Stimulated activated CD4-positive, alpha-beta T cell treated with anti-CD3 and anti-CD28 coated beads, TNF-alpha, amount 100 ng/mL, for 4 hours (primary cell): ENCODE data around the gene IL1A.

Experiments used
- DNase-seq, 3 experiments: peaks; one replicate each; pipeline ENCODE4 v3.0.0-alpha.2; 2020; ENCODE audit warnings: low read depth in 3 of 3

The IL1A gene

DNA sequence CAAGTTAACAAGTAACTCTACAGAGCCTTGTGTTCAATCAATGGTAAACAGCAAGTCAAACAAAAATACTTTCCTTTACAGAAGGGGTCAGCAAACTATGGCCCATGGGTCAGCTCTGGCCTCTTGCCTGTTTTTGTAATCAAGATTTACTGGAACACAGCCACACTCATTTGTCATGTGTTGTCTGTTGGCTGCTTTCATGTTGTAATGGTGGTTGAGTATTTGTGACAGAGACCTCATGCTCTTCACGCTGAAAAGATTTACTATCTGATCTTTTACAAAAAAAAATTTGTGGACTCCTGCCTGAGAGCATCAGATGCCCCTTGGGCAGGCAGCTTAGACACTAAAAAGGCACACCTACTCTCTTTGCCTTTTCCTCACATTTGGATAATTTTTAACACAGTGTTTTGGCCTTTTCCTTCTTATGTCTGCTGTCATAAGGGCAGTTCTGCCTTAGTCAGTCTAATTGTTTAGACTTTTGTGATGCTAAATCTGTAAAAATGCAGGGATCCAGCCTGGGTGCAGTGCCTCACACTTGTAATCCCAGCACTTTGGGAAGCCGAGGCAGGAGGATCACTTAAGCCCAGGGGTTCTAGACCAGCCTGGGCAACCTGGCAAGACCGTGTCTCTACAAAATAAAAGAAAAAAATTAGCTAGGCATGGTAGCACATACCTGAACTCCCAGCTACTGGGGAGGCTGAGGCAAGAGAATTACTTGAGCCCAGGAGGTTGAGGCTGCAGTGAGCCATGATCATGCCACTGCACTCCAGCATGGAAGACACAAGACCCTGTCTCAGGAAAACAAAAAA lies 34.0 kb upstream of the IL1A start:
- DNase-seq = no peak

DNA sequence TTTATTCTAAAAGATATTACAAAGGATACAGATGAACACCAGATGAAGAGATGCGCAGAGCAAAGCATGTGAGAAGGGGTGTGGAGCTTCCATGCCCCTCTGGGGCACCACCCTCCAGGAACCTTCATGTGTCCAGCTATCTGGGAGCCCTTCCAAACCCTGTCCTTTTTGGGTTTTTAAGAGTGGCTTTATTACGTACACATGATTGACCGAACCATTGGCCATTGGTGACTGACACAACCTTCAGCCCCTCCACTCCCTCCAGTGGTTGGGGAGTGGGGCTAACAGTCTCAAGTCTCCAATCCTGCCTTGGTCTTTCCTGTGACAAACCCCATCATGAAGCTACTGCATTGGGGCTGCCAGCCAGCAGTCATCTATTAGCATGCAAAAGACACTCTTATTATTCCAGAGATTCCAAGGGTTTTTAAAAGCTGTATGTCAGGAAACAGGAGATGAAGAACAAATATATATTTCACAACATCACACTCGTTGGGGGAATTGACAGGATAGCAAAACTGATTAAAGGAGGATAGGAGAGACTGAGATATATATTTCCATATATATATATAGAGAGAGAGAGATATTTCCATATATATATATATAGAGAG lies 32.9 kb upstream of the IL1A start:
- DNase-seq = no peak

DNA sequence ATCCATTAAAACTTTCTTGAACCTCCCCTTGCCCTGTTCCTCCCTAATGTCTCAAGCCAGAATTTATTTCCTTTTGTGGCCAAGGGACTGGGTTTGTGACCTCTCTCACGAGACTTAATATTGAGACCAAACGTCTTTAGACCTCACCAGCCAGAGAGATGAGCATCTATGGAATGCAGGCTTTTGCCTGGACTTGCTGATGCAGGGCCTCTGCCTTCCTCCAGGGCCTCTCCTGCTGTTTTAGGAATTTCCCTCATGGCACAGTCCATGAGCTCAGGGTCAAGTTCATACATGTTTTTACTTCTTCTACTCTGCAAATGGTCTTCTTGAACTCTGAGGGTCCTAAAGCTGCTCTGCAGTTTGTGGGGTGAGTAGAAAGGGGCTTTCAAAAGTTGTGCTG lies 30.0 kb upstream of the IL1A start:
- DNase-seq = no peak

DNA sequence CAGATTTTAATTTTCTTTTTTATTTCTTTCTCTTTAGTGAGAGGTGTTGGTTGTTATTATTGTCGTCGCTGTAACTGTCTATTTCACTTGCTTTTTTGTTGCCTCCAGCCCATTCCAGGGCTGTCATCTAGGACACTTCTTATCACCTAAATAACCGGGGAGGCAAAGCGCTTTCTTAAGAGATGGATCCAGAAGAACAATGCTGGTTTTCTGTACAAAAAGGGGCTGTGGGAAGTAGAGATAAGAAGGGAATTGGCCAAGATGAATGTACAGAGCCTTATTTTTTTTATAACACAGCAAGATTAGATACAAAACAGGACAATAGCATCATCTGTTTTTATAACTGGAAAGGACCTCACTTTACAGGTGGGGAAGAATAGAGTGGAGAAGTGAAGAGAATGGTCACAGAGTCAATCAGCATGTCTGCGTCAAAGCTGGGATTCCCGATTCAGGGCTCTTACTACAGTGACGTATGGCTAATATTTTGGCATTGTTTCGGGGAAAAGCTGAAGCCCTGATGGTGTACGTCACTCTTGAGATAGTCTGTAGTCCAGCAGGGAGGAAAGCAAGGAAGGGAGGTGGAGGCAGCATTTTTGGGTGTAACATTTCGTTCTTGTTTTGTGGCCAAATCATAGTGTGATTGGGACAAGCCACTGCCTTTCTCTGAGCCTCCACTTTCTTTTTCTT lies 29.1 kb upstream of the IL1A start:
- no peak for DNase-seq

DNA sequence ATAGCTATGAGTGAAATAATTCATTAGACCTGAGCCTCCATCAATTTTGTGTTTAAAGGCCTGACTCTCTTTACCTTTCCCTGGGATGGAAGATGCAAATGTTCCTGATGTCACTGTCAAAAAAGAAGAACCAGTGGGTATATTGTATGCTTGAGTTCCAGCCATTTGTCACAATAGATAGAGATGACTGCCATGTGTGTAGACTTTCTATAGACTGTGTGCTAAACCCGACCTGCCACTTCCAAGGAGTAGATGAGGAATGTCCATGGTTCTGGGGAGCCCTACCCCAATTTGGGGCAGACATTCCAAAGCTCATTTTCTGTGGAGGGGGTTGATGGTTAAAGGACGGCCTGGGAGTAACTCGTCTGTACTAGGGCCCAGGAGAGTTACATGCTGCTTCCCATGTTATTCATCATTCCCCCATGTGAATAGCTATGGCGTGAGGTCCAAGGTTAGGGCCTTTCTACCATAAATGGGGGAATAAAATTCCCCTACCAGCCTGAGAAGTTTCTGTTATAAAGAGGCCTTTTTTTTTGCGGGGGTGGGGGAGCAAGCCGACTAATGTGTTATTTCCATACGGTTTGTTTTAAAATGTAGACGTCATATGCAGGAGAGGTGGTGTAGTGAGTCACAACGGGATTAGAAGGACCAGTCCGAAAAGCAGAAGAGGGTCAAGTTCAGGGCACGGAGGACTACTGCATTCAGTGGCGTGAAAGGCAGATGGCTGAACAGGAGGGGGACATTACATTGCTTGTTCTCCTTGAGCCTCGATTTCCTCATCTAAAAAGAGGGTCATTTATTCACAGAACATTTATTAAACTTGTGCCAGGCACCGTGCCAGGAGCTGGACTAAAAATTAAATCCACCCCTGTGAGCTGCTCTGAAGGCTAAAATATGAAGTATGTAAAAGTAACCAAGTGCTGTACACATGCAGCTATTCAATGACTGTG lies 28.3 kb upstream of the IL1A start:
- DNase-seq = no peak

DNA sequence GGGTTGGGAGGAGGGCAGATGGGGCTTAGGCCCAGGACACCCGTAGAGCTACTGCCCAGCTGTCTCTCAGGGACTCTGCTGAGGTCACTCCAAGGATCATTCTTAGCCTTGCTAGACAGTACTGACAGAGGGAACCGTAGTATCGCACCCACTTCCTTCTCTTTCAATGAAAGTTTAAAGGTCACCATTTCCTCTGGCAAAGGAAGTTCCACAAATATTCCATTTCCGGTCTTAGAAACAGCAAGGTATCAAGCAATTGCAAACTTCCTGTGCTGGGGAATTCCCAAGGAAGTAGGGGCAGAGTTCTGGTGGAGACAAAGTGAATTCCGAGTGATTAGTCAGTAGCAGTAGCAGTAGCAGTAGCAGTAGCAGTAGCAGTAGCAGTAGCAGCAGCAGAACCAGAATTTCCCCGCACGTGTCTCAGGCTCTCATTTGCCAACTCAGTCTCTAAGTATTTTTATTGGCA lies 27.6 kb upstream of the IL1A start:
- DNase-seq = no peak

DNA sequence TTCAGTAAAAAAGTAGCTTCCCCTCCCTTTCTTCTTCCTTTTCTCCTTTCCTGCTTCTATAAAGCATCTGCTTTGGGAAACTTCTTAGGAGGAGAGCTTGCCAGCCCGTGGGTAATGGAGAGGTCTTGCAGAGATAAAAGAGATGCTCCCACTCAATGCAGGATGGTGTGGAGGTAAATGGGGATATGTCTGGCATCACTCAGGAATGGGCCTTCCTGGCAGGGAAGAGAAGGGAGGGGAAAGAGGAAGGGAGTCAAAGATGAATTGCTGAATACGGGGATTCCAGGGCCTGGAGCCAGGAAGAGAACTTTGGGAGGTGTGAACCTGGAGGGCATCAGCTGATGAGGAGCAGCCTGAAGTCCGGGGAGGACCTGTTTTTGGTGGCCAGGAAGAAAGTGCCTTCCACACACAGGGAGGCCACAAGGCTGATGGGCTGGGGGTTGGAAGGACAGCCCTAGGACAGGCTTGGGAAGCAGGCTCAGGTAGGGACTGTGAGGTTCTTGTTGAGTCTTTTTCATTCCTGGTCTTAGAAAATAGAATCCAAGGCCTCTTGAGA lies 27.1 kb upstream of the IL1A start:
- DNase-seq = no peak

DNA sequence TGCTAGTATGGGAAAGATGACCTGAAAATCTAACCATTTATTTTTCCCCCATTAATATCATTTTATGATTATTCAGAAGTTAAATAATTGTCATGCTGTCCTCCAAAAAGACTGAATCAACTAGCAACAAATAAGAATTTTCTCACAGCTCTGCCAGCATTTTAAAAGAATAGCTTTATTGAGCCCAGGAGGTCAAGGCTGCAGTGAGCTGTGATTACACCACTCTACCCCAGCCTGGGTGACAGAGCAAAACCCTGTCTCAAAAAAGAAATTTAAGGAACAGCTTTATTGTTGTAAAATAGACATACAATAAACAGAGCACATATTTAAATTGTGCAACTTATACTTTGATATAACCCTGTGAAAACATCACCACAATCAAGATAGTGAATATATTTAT lies 24.8 kb upstream of the IL1A start:
- no peak for DNase-seq

DNA sequence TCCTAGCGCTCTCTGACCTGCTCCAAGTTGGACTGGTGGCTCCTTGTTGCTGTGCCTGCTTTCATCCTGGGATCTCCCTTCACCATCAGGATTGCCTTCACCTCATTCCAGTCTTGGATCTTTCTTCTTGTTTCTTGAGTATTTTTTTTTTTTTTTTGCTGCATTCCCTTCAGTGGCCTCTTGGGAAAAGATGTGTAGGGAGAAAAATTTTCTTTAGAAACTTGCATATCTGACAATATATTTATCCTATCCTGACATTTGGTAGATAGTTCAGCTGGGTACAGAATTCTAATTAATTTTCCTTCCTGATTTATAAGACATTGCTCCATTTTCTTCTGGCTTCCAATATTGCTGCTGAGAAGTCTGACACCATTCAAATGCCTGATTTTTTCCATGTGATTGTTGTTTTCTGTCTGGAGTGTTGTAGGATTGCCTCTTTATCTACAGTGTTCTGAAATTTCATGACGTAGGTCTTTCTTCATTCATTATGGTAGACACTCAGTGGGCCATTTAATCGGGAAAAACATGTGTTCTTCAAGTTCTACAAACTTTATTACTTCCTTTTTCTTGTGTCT lies 23.0 kb upstream of the IL1A start:
- no peak for DNase-seq

DNA sequence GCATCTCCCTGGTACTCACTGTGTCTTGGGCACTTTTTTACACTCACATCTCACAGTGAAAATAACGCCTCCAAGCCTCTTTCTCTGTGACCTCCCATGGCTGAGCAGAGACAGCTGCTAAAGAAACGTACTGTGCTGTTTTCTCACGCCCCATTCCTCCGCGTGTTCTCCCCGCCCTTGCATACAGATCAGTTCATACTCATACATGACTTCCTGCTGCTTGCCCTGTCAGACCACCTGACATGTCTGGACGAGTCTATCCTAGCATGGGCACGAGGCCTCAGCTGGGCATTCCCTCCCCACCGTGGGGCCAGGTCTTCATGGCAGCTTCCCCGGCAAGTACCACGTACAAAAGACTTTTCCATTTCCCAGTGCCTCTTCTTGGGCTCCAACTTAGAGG lies 21.2 kb upstream of the IL1A start:
- no peak for DNase-seq

DNA sequence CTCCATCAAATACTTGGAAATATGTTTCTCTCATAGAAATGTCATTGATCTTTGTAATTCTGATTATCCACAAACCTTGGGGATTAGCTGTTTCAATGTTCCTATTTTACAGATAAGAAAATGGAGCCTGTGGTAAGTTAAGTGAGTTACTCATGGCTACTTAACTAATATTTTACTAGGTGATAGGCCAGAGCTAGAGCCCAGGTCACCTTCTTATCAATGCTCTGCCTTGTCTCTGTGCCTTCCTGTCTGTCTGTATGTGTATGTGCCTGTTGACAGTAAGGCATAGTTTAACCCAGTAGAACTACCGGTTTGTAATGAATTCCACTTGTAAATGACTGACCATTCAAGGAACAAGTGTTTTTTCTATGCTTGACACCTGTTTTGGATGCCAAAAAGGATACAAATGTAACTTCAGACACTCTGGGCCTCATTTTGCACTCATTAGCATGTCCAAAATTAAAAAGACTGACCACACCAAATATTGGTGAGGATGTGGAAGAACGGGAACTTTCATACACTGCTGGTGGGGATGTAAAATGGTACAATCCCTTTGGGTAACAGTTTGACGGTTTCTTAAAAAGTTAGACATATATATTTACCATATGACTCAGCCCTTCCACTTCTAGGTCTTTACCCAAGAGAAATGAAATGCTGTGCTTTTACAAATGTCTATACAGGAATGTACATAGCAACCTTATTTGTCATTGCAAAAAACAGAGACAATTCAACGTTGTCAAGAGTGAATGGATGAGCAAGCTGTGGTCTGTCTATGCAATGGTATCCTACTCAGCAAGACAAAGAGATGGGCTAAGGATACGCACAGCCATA lies 19.6 kb upstream of the IL1A start:
- no peak for DNase-seq

DNA sequence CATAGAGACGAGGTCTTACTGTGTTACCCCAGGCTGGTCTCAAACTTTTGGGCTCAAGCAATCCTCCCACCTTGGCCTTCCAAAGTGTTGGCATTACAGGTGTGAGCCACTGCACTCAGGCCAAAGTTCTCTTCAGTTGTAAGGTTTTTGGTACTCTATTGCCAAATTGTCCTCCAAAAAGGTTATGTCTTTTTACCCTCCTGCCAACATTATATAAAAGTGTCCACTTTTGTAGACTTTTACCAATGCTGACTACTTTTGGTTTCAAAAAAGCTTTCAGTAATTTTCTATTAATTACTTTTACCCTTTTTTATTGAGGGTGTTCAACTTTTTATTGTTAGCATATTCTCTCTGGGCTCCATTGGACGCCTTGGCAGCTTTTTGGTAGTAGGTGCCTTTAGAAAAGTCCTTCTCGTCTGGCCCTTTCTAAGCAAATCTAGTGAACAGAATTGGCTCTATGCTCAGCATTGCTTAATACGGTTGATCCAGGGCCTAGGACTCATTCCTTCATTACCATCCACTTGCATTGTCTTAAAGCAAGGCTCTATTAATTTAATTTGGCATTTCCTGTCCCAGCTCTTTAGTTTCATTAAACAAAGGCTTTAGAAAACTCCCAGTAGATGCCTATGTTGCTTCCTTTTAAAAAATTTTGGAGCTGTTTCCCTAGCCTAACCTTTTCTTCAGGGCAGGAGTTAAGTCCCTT lies 16.7 kb upstream of the IL1A start:
- DNase-seq = no peak

DNA sequence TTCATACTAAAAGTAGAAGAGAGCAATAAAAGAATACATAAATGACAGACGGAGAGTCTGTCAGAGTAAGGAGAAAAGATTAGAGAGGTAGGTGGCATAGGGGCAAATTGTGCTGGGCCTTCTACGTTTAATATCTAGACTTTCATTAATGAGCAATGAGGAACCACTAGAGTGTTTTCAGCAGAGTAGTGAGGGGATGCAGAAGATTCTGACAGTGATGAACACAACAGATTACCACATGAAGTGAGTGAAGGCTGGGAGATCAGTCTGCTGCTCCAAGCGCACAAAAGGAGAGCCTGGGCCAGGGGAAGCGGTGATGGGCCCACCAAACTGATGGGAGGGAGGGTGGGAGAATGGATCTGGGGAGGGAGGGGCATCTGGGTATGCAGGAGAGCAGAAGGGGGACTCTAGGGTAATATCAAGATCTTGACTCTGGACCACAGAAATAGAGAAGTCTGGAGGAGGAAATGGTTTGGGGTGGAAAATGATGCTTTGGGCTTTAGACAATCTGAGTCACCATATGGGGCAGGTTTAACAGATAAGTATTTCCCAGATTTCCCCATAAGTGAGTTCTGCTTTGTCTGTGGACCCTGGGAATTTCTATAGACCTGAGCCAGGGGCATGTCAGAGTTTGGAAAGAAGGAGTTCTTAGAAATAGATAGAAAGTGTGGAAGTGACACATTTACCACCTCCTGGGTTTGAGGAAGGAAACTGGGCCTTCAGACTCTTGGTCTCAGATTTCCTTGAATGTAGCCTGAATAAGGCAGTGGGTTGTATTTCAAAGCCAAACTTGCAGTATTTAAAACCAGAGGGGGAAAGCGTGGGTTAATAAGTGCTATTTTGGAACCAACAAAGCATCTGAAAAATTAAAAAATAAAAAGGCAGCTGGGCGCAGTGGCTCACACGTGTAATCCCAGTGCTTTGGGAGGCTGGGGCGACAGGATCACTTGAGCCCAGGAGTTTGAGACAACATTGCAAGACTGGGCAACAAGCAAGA lies 15.0 kb upstream of the IL1A start:
- no peak for DNase-seq

DNA sequence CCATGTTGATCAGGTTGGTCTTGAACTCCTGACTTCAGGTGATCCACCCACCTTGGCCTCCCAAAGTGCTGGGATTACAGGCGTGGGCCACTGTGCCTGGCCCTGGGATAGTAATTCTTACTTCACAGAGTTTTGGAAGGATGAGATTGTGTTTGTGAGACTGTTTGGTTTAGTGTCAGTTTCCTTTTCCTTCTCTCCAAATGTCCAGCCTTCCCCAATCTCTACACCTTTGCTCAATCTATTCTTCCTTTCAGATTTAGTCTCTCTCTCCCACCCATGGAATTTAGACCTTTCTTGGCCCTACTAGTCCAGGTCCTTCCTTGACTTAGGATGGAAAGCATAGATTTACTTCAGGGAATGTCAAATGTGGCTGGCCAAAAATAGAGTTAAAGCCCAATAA lies 12.2 kb upstream of the IL1A start:
- DNase-seq = no peak

DNA sequence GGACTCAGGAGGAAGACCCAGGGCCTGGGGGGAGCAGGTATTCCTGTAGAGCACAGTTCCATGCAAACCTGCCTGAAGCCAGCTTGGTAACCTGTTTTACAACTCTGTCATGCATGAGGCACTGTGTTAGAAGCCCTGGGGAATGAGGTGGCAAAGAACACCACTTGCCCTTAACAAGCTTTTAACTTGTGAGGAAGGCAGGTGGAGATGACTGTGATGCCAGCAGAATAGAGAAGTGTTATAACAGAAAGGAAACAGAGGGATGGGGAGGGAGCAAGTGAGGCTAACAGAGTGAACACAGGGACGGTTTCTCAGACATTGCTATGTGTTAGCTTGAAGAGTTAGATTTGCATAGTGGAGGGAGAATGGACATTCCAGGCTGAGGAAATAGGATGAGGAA lies 11.5 kb upstream of the IL1A start:
- no peak for DNase-seq

DNA sequence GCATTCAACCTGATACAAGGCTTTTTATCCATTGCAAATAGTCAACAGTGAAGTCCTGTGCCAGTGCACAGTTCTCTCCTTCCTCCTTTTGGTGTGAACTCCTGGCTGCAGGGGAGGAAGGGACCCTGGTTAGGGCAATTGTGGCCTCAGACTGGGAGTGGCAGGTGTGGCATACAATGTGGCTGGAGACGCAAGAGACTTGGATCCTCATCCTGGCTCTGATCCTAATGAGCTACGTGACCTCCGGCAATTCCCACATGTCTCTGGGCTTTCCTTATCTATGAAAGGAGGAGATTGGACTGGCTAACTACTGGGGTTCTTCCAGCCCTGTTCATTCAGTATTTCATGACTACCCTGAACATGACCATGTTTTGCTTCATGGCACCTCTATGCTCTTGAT lies 10.5 kb upstream of the IL1A start:
- no peak for DNase-seq

DNA sequence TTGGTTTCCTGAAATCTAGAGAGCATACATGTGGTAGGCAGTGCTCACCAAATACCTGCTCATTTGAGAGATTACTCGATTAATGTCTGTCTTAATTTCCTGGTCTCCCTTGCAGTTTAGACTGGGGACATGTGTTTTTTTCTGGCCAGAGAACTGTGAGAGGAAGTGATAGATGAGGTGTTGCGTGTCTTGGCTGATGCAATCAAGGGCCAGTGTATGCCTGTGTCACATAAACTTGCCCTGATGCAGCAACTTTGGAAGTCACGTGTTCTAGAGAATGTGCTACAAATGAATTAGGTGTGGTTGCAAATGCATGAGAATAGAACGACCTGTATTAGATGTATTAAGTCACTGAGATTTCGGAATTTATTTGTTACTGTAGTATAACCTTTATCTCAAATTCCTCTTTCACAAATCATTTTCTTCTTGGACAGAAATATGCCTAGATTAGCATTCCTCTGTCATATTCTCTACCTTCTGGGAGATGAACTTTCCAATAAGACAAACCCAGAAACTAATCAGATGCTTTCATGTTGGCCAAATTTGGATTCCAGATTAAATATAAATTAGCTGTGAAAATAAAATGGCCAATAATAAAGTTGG lies 9.9 kb upstream of the IL1A start:
- no peak for DNase-seq

DNA sequence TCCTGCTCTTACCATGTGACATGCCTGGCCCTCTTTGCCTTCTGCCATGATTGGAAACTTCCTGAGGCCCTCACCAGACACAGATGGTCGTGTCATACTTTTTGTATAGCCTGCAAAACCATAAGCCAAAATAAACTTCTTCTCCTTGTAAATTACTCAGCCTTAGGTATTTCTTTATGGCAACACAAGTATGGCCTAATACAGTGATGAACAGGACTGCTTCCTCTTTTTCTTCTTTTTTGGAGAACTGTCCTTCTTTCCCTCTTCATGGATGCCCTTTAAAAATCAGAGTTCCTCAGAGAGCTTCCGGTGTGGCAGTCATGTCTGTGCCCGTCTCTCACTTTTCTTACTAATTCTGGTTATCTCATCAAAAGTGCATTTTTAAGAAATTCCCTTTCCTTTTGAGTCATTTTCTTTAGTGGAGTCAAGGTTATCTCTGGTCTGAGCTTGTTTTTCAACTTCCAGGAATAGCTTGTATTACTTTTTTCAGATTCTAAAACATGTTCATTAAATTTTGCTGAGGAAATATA lies 9.2 kb upstream of the IL1A start:
- no peak for DNase-seq
